C4-2B (cell line): ENCODE data around the gene C4BPA.

Experiments used
- H3K27ac ChIP-seq: fragments of 450-650 bp; 2 replicates; pipeline ENCODE4 v1.5.1; 2017
- CTCF ChIP-seq: fragments of 450-650 bp; conservative IDR thresholded peaks from 2 replicates; pipeline ENCODE4 v1.5.1; 2017; ENCODE audit warnings: mild to moderate bottlenecking
- ZFX ChIP-seq: fragments of 450-650 bp; IDR thresholded peaks from 2 replicates; pipeline ENCODE4 v1.6.1; 2017

Gene C4BPA

GRCh38 chr1:207085887-207086286 is 18.1 kb upstream of the C4BPA start:
- no peak overlapping the region for H3K27ac ChIP-seq
- no peak for TF ChIP-seq ZFX
- TF ChIP-seq CTCF: no peak

- TF ChIP-seq ZFX: no peak
- TF ChIP-seq CTCF: no peak
- H3K27ac ChIP-seq: no peak overlapping the region
These were observed 15.9 kb upstream of the C4BPA start for GRCh38 chr1:207088161-207088560.

GRCh38 chr1:207088701-207089626 is 15.1 kb upstream of the C4BPA start, which contains the start of gene C4BPB:
Gene C4BPB (plus strand): TSS chr1:207088860. CDS start chr1:207089532, 672 bp downstream.
- TF ChIP-seq ZFX (no peak), CTCF (no peak)
- peak within 1 kb of the TSS; percentile 17; the same call in 1 of the 2 replicates for H3K27ac ChIP-seq

- TF ChIP-seq ZFX (no peak), CTCF (no peak)
- H3K27ac ChIP-seq: no peak overlapping the region
These were observed 14.2 kb upstream of the C4BPA start for GRCh38 chr1:207089627-207090355.

GRCh38 chr1:207091200-207091908 is 12.7 kb upstream of the C4BPA start:
- no peak overlapping the region for H3K27ac ChIP-seq

GRCh38 chr1:207093944-207094343 is 10.1 kb upstream of the C4BPA start:
- H3K27ac ChIP-seq: no peak overlapping the region
- TF ChIP-seq CTCF: no peak

More at GRCh38 chr1:207091200-207091908, 12.7 kb upstream of the C4BPA start:
- TF ChIP-seq ZFX (no peak), CTCF (no peak; the same call in 1 of the 2 replicates)
